Lower leg skin (tissue), 4 donors: ENCODE measurements around the gene JUP. TPM values are rescaled to one million over a fixed set of nuclear protein-coding genes. Genes with fewer than 3 reads are reported as not detected.

ENCODE experiments used
- DNase-seq, 2 donors: peaks; one replicate each; pipeline ENCODE4 v3.0.0-alpha.2; 2019; ENCODE audit warnings: low spot score in 2 of 2
- H3K4me3 ChIP-seq: fragments of 200-600 bp; sonication (generic); 2 replicates; pipeline ENCODE4 v1.5.1; 2017; ENCODE audit warnings: mild to moderate bottlenecking, low read depth; ENCODE audit not compliant: poor library complexity, severe bottlenecking
- CTCF ChIP-seq, 3 donors: fragments of 450-650 bp; IDR thresholded peaks; one replicate each; pipeline ENCODE4 v1.5.1; 2016; ENCODE audit warnings: antibody characterized with exemption in 3 of 3, mild to moderate bottlenecking in 3 of 3, moderate library complexity in 2 of 3
- POLR2A ChIP-seq, 2 donors: fragments of 450-650 bp; IDR thresholded peaks; one replicate each; pipeline ENCODE4 v1.6.1; 2016 to 2017; ENCODE audit warnings: antibody characterized with exemption in 2 of 2, mild to moderate bottlenecking in 1 of 2, moderate library complexity in 1 of 2
- WGBS, 2 donors: methylation state at CpG; one replicate each; pipeline ENCODE4 v1.1.5; 2018; 5-methylcytosine and 5-hydroxymethylcytosine counted together
- intact Hi-C: fragments of 100-400 bp; cut with DNase I; formaldehyde crosslinking; loops from one replicate; pipeline ENCODE4 v1.15.0; 2023; ENCODE audit warnings: low total_unique reads
- total RNA-seq, 4 donors: library from RNA; depleted of rRNA; stranded (reverse); fragments of >200 nt; gene quantifications; one replicate each; pipeline ENCODE4 v1.1.0, GENCODE V29; 2016

Gene JUP
- total RNA-seq, 4 donors from 2014 or later = 1,980 to 2,336 (median 2,116) TPM

- TF ChIP-seq CTCF (IDR thresholded peaks at IDR 0.05) (no peak), POLR2A (IDR thresholded peaks at IDR 0.05) (no peak)
- WGBS, 2 donors = 94 to 97% methylated on average over 8 of the region's 8 CpGs
- no peak overlapping the region for H3K4me3 ChIP-seq
- no peak for DNase-seq
- intact Hi-C loops = no loop called here
Measured at GRCh38 chr17:41763327-41763726, 23.2 kb downstream of the JUP start.

- TF ChIP-seq POLR2A (IDR thresholded peaks at IDR 0.05) = no peak
- no peak for TF ChIP-seq CTCF (IDR thresholded peaks at IDR 0.05)
- H3K4me3 ChIP-seq = no peak overlapping the region
- 89 to 97% methylated on average over 15 to 16 of the region's 16 CpGs for WGBS, 2 donors
- DNase-seq = no peak
- intact Hi-C loops = no loop called here
Measured at GRCh38 chr17:41762841-41763240, 23.7 kb downstream of the JUP start.

DNA sequence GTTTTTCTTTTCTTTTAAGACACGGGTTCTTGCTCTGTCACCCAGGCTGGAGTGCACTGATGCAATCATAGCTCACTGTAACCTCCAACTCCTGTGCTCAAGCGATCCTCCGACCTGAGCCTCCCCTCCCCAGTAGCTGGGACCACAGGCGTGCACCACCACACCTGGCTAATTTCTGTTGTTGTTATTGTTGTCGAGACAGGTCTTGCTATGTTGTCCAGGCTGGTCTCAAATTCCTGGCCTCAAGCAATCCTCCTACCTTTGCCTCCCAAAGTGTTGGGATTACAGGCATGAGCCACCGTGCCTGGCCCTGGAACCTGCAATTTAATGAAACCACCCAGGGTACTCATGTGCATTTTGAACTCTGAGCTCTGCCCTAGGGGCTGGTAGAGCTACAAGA lies 24.1 kb downstream of the JUP start:
- WGBS, 2 donors = 76 to 92% methylated on average over 6 of the region's 6 CpGs
- TF ChIP-seq POLR2A (IDR thresholded peaks at IDR 0.05) (no peak), CTCF (IDR thresholded peaks at IDR 0.05) (no peak)
- no peak for DNase-seq
- H3K4me3 ChIP-seq = no peak overlapping the region
- intact Hi-C loops = no loop called here

GRCh38 chr17:41760878-41761277 lies 25.6 kb downstream of the JUP start:
- no peak for TF ChIP-seq CTCF (IDR thresholded peaks at IDR 0.05)
- no peak for TF ChIP-seq POLR2A (IDR thresholded peaks at IDR 0.05)
- intact Hi-C loops = no loop called here
- DNase-seq = no peak
- 88% methylated on average over 6 of the region's 6 CpGs for WGBS, 2 donors
- no peak overlapping the region for H3K4me3 ChIP-seq

DNA sequence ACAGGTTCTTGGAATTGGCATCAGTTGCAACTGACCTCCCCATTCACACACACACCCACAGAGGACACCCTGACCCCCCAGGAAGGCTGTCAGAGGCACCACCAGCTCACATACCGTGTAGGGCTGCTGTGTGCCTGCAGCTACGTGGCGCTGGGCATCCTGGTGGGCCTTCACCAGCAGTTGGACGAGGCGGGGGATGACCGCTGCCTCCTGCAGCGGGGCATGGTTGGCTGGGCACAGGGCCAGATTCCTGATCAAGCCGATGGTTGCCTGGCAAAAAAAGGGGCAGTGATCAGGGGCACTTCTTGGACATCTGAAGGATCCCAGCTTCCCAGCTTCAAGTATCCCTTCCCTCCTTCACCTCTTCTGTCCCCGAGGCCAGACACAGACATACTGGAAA lies 27.9 kb downstream of the JUP start:
- 78 to 81% methylated on average over 6 to 8 of the region's 9 CpGs for WGBS, 2 donors
- TF ChIP-seq CTCF (IDR thresholded peaks at IDR 0.05) (no peak), POLR2A (IDR thresholded peaks at IDR 0.05) (no peak)
- H3K4me3 ChIP-seq = no peak overlapping the region
- intact Hi-C loops = no loop called here
- no peak for DNase-seq

DNA sequence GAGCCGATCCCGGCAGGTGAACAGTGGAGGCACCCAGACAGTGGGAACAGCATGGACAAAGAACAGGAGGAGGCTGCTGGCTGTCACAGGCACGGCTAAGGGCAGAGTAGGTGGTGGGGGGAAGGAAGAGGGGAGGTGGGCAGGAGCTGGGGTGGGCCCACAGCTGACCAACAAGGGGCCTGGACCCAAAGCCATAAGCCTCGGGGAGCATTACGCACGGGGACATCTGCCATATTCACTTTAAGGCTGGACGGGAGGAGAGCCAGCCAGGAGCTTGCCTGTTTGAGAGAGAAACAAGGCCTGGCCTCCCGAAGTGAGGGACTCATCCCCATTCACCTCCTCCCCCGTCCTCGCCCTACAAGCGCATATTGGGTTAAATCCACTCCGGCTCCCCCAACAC lies 32.4 kb downstream of the JUP start:
- intact Hi-C loops = no loop called here

More for the DNA sequence above, 32.4 kb downstream of the JUP start:
- no peak overlapping the region for H3K4me3 ChIP-seq
- DNase-seq = no peak
- 78 to 83% methylated on average over 11 to 12 of the region's 12 CpGs for WGBS, 2 donors
- no peak for TF ChIP-seq CTCF (IDR thresholded peaks at IDR 0.05)
- no peak for TF ChIP-seq POLR2A (IDR thresholded peaks at IDR 0.05)
